HUES6 (cell line): ENCODE measurements around the gene KDSR.

Source experiments
- H3K27ac ChIP-seq: 2 replicates; pipeline ENCODE4 v1.7.0; 2013; ENCODE audit warnings: low read depth, mild to moderate bottlenecking, low read length, inconsistent platforms
- H3K27me3 ChIP-seq: 2 replicates; pipeline ENCODE4 v1.6.1; 2013; ENCODE audit warnings: low read length; ENCODE audit not compliant: control insufficient read depth, insufficient read depth
- H3K36me3 ChIP-seq: 2 replicates; pipeline ENCODE4 v1.6.1; 2013; ENCODE audit warnings: low read length; ENCODE audit not compliant: control insufficient read depth, insufficient read depth
- H3K4me1 ChIP-seq: 2 replicates; pipeline ENCODE4 v1.6.1; 2013; ENCODE audit warnings: low read length; ENCODE audit not compliant: control insufficient read depth, insufficient read depth
- H3K4me3 ChIP-seq: 2 replicates; pipeline ENCODE4 v1.5.1; 2013; ENCODE audit warnings: low read depth, low read length
- H3K9ac ChIP-seq: one replicate; pipeline ENCODE4 v1.6.1; 2013; ENCODE audit warnings: mild to moderate bottlenecking, low read length
- H3K9me3 ChIP-seq: 2 replicates; pipeline ENCODE4 v1.6.1; 2013; ENCODE audit warnings: low read depth, low read length; ENCODE audit not compliant: control insufficient read depth, insufficient read depth

Gene KDSR

DNA sequence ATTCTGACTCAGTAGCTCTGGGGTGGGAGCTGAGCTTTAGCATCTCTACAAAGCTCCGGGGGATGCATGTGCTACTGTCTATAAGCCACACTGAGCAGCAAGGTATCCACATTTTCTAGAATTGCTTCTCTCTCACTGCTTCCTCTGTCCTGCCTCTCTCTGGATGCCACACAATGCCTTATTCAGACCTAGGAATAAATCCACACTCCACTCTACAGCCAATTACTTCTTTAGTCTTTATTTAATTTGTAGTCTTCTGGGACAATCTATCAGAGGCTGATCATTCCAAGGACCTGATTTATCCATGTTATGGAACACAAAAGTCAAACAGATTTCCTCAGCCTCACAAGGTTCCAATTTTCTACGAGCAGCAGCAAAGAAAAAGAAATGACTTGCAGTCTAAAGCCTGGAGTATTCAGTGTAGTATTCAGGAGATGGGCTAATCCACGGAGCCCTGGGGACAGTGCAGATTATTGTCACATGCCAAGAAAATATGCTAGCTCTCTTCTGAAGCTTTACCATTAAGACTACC lies 51.8 kb downstream of the KDSR start:
- Histone ChIP-seq H3K4me3 (no peak overlapping the region), H3K27ac (no peak overlapping the region), H3K36me3 (no peaks in the 10 kb centered on the region), H3K9me3 (no peaks in the 10 kb centered on the region), H3K27me3 (peaks cover 53% of the 10 kb centered on the region), H3K4me1 (peaks cover 7% of the 10 kb centered on the region; the same call in 1 of the 2 replicates), H3K9ac (no peak overlapping the region)

DNA sequence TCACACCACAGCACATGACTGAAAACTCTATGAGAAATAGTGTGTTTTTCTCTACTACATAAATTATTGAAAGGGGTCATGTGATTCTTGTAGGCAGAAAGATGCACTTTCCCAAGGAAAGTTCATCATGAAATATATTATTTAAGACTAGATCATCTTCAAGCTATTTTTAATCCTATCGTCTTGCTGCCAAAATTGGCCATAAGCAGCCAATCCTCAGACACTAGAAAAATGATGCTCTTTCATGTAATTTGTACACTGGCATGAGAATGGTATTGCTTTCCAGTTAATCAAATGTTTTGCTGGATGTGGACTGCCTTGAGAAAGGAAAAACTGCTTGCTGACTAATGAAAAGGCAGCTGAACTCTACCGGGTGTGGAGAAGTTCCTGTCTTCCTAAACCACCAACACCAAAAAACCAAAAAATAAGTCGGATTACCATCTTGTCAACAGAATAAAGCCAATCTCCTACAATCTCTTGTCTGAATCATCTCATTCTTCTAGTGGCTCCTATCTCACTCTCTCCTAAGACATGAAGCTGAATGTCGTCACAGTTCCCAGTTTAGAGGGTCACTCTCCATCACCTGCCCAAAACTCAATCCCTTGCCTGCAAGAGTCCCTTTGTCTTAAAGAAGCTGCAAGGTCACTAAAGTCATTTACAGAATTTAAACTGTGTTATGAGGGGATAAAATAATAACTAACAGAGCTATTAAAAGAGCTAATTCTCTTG lies 52.8 kb downstream of the KDSR start:
- Histone ChIP-seq H3K9ac (no peak overlapping the region), H3K4me3 (no peak overlapping the region), H3K9me3 (no peaks in the 10 kb centered on the region), H3K27ac (no peak overlapping the region), H3K27me3 (peaks cover 51% of the 10 kb centered on the region), H3K36me3 (no peaks in the 10 kb centered on the region), H3K4me1 (peaks cover 7% of the 10 kb centered on the region; the same call in 1 of the 2 replicates)

DNA sequence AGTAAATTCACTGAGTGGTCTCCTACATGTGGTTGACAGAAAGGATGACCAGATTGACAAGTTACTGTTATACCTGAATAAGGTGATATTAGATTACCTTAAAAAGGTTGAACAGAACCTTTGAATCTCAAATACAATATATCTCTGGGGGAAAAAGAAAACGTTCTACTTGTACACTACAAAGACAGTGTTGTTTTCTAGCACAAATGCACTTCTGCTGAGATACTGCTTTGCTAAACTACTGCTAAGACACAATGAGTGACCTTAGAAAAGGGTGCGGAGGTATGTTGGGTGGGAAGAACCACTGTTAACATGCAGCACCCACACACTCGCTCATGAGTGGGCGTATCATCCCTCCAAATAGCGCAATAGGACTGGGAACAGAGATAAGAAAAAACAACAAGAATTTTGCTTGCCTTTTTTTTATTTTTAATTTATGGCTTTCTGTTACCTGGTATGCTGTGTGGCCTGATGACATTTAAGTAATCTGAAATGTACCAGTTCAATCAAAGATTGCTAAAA lies 53.5 kb downstream of the KDSR start:
- no peak overlapping the region for H3K9ac ChIP-seq
- H3K9me3 ChIP-seq: no peaks in the 10 kb centered on the region
- H3K4me1 ChIP-seq: 0 out of 2 replicates have a peak, but pooled peaks cover under 1% of the 10 kb centered on the region
- peaks cover 47% of the 10 kb centered on the region for H3K27me3 ChIP-seq
- no peaks in the 10 kb centered on the region for H3K36me3 ChIP-seq
- H3K4me3 ChIP-seq: no peak overlapping the region
- H3K27ac ChIP-seq: no peak overlapping the region

GRCh38 chr18:63312737-63313395 lies 54.1 kb downstream of the KDSR start:
- H3K36me3 ChIP-seq: no peaks in the 10 kb centered on the region
- H3K27ac ChIP-seq: no peak overlapping the region
- no peak overlapping the region for H3K9ac ChIP-seq

DNA sequence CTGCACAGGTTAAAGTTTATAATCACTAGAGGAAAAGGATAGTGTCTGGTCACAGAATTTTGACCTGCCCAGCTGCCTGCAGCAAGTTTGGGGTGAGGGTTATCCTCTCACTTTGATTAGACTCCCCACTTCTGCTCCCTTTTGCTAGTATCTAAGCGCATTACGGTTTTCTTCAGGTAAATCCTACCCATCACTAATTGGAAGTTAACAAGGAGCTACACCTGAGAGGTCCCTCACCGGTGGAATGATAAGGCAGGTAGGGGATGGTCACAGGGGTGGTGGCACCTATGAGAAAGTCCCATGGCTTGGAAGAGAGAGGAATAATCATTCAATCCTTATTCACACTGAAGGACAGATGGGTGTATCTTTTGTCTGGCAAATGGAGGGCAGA lies 55.0 kb downstream of the KDSR start:
- Histone ChIP-seq H3K4me3 (no peak overlapping the region), H3K9ac (no peak overlapping the region), H3K36me3 (no peaks in the 10 kb centered on the region), H3K4me1 (no peaks in the 10 kb centered on the region), H3K9me3 (no peaks in the 10 kb centered on the region), H3K27me3 (peaks cover 32% of the 10 kb centered on the region), H3K27ac (no peak overlapping the region)

More at GRCh38 chr18:63312737-63313395, 54.1 kb downstream of the KDSR start:
- Histone ChIP-seq H3K4me1 (no peaks in the 10 kb centered on the region), H3K4me3 (no peak overlapping the region), H3K27me3 (peaks cover 41% of the 10 kb centered on the region), H3K9me3 (no peaks in the 10 kb centered on the region)

DNA sequence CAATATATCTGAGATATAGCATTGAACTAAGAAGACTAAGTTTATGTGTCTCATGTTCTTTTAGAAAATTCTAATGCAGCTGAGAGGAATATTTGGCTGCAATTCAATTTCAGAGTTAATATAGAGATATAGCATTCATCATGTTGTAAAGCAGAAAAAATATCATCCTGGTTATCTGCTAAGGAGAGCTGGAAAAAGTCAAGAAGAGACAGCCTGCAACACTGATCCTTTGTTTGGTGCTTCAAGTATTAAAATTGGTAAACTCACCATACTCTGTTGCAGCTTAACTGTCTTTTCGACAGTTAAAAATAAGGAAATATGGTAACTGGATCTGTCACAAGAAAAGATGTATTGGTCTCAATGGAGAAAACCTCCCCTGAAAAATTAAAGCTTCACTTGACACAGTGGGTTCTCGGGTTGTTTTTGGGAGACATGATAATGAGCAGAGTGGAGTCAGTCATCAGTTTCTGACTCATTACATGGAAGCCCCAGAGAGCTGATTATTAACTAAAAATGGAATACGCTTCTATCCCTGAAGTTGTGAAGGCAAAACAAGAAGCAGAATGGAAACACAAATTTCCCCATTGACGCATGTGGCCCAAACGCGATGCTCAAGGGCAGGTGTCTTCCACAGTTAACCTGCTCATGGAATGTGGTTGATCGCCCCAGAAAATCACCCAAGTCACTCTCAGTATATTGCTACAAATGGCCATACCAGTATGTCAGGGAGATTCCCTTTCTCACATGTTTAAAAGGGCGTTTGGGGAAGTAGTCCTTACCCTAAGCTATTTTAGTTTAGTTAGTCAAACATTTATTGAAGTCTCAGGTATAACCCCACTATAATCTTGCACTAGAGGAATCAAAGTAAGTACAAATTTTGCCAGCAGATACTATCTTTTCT lies 55.6 kb downstream of the KDSR start:
- Histone ChIP-seq H3K9me3 (no peaks in the 10 kb centered on the region), H3K36me3 (no peaks in the 10 kb centered on the region), H3K27me3 (peaks cover 26% of the 10 kb centered on the region), H3K4me3 (no peak overlapping the region), H3K4me1 (no peaks in the 10 kb centered on the region), H3K9ac (no peak overlapping the region), H3K27ac (no peak overlapping the region)

DNA sequence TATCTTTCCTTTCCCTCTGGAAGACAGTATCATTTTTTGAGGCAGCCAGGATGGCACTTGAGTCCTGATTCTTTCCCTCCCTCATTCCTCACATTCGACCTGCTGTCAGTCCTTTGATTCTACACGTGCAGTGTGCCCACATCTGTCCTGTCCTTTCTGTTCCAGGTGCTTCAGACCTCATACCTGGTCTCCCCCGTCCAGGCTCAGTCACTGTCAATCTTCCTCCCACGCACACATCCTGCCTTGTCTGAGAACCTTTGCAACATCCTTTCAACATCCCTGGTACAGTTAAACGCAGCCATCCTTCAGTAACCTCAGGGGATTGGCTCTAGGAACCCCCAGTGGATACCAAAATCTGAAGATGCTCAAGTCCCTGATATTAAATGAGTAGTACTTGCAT lies 57.6 kb downstream of the KDSR start:
- Histone ChIP-seq H3K36me3 (no peaks in the 10 kb centered on the region), H3K27me3 (peaks cover 13% of the 10 kb centered on the region; the same call in 1 of the 2 replicates), H3K4me3 (no peak overlapping the region), H3K4me1 (no peaks in the 10 kb centered on the region), H3K9me3 (no peaks in the 10 kb centered on the region), H3K27ac (no peak overlapping the region), H3K9ac (no peak overlapping the region)

GRCh38 chr18:63307551-63308200 lies 59.3 kb downstream of the KDSR start:
- Histone ChIP-seq H3K36me3 (no peaks in the 10 kb centered on the region), H3K27ac (no peak overlapping the region), H3K9me3 (no peaks in the 10 kb centered on the region), H3K9ac (no peak overlapping the region), H3K4me1 (no peaks in the 10 kb centered on the region), H3K4me3 (no peak overlapping the region), H3K27me3 (peaks cover 9% of the 10 kb centered on the region; the same call in 1 of the 2 replicates)

- Histone ChIP-seq H3K9ac (no peak overlapping the region), H3K4me1 (no peaks in the 10 kb centered on the region)
These were observed 60.0 kb downstream of the KDSR start for GRCh38 chr18:63306819-63307550.

DNA sequence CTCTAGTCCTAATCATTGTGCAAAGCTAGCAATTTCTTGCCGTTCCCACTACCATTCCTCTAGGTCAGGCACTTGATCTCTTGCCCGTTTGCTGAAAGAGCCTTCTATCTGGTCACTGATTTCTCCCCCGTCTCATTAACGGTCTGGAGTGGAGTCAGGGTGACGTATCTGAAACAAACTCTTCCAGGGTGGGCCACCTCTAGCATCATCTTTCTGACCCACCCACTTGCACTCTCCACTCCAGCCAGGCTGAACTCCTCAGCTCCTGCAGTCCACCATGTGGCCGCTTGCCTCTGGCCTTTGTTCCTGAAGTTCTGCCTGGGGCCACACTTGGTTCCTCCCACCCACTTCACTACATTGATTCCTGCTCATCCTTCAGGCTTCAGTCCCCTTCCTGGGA lies 60.8 kb downstream of the KDSR start:
- no peak overlapping the region for H3K4me3 ChIP-seq
- H3K27ac ChIP-seq: no peak overlapping the region
- H3K36me3 ChIP-seq: no peaks in the 10 kb centered on the region
- no peaks in the 10 kb centered on the region for H3K9me3 ChIP-seq
- H3K27me3 ChIP-seq: peaks cover 6% of the 10 kb centered on the region; the same call in 1 of the 2 replicates
- no peak overlapping the region for H3K9ac ChIP-seq
- H3K4me1 ChIP-seq: no peaks in the 10 kb centered on the region

More at GRCh38 chr18:63306819-63307550, 60.0 kb downstream of the KDSR start:
- H3K4me3 ChIP-seq: no peak overlapping the region
- no peaks in the 10 kb centered on the region for H3K9me3 ChIP-seq
- H3K27ac ChIP-seq: no peak overlapping the region
- no peaks in the 10 kb centered on the region for H3K36me3 ChIP-seq
- H3K27me3 ChIP-seq: peaks cover 7% of the 10 kb centered on the region; the same call in 1 of the 2 replicates
